Activated naive CD8-positive, alpha-beta T cell treated with anti-CD3 and anti-CD28 coated beads for 36 hours (primary cell): Measurements from ENCODE around the gene TMEM31. TPM values are rescaled to one million over a fixed set of nuclear protein-coding genes. Genes with fewer than 3 reads are reported as not detected.

Experiments
- DNase-seq: peaks from one replicate; pipeline ENCODE4 v3.0.0; 2021
- H3K27ac Mint-ChIP-seq: one replicate; pipeline ENCODE4 v1.8.0; 2022; ENCODE audit warnings: mild to moderate bottlenecking, moderate library complexity, mixed read lengths
- H3K27me3 Mint-ChIP-seq: one replicate; pipeline ENCODE4 v1.8.0; 2022; ENCODE audit warnings: mild to moderate bottlenecking, mixed read lengths
- H3K36me3 Mint-ChIP-seq: one replicate; pipeline ENCODE4 v1.8.0; 2021; ENCODE audit warnings: mild to moderate bottlenecking, mixed read lengths
- H3K4me1 Mint-ChIP-seq: one replicate; pipeline ENCODE4 v1.8.0; 2021; ENCODE audit warnings: mixed read lengths
- H3K4me3 Mint-ChIP-seq: one replicate; pipeline ENCODE4 v1.8.0; 2022; ENCODE audit warnings: mild to moderate bottlenecking, moderate library complexity, mixed read lengths
- H3K9me3 Mint-ChIP-seq: one replicate; pipeline ENCODE4 v1.8.0; 2022; ENCODE audit warnings: mixed read lengths
- total RNA-seq, 2 experiments: library from RNA; stranded (reverse); gene quantifications; one replicate each; pipeline ENCODE4 v1.2.3, GENCODE V29; 2021

Gene TMEM31, protein sequence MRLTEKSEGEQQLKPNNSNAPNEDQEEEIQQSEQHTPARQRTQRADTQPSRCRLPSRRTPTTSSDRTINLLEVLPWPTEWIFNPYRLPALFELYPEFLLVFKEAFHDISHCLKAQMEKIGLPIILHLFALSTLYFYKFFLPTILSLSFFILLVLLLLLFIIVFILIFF
- total RNA-seq = not detected

DNA sequence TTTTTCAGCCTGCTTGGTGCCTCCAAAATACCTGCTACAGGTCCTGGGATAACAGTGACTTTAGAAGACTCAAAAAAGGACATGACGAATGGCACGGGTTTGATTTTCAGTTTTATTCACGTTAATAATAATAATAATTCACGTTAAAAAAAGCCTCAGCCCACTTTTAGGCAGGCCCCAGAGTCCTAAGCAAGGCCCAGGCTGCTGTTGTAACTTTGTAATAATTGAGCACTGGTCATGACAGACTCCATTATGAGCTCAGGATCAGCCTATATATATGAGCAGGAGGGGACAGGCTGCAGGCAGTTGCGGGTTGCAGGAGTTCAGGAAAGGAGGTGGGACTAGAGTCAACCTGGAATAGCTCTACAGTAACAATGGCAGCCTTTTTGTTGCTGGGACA lies at the start of gene TMEM31:
Gene TMEM31 (plus strand): TSS at position 301 of the 400 bp plus-strand sequence. CDS start 1,350 bp downstream, outside the sequence.
- no peak within 1 kb of the TSS for H3K4me3 Mint-ChIP-seq
- H3K27me3 Mint-ChIP-seq = no peaks in the 10 kb centered on the region
- H3K36me3 Mint-ChIP-seq = no peaks in the 10 kb centered on the region
- DNase-seq = no peak
- no peaks in the 10 kb centered on the region for H3K9me3 Mint-ChIP-seq
- no peak within 1 kb of the TSS for H3K27ac Mint-ChIP-seq
- no peaks in the 10 kb centered on the region for H3K4me1 Mint-ChIP-seq

DNA sequence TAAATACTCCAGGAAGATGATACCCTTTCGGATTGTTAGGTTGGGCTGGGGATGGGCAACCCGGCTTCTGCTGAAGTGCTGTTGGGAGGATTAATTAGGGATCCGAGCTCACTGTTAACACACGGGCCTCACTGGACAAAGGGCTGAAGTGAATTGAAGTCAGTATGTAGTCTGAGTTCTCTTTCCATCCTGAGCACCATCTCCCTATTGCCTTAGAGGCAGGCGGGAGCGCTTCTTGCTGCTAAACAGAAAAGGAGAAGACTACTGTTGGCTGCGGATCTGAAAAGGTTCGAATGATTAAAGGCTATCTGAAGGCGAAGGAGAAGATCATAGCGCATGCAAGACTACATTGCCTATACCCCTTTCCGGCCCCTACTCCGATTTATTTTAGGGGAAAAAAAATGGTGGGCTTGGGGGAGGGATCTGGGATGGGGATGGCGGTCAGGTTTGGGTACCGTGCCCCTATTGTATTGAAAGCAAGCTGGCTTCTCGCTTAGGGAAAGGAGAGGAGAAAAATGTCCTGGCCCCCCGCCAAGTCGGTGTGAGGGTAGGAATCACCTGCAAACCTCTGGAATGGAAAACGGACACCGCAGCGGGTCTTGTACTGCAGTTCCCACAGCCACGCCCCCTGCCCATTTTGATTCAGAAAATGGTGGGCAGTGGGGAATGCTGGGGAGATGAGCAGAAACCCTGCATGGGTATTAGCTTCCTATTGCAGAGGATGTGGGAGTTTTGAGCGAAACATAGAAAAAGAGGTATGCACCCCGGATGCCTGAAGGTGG lies 46.5 kb upstream of the TMEM31 start:
- Mint-ChIP-seq H3K4me1 (no peaks in the 10 kb centered on the region), H3K9me3 (no peaks in the 10 kb centered on the region), H3K27me3 (peaks cover 16% of the 10 kb centered on the region), H3K27ac (no peak overlapping the region), H3K4me3 (no peak overlapping the region), H3K36me3 (no peaks in the 10 kb centered on the region)
- DNase-seq = no peak

DNA sequence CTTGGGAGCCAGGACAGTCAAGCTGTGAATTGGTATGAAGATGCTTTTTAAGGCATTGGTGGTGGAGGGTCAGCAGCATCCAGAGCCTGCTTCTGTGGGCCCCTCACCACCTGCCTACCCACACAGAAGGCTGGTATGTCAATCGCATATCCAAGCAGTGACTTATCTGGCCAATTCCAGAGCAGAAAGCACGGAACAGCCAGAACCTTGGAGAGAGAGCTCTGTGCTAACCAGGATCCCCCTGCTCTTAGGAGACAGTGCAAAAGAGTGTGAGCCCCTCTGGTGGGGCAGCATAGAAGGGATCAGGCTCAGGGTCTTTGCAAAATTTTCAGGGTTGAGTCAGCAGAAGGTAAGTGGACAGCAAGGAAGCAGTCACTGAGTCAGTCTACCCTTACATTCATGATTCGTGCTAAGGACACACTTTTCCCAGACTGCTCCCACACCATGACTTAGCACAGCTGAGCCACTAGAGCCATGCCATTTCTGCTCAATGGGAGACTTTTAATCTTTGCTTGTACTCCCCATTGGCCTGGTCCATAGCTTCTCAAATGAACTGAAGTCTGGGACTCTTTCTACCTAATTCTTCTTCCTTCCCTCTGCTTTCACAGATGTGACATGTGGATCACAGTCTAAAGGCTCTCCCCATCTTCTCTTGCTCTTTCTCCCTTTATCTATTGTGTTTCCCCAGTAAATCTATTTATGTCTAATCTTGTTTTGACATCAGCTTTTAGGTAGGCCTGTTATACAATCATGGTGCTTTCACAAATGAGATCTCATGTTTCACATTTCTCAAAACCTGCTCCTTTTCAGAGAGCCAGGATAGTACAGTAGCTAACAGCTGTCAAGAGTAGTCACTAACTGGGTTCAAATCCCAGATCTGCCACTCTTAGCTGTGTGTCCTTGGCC lies 44.3 kb upstream of the TMEM31 start:
- Mint-ChIP-seq H3K9me3 (no peaks in the 10 kb centered on the region), H3K36me3 (no peaks in the 10 kb centered on the region), H3K4me3 (no peak overlapping the region), H3K27ac (no peak overlapping the region), H3K27me3 (peaks cover 13% of the 10 kb centered on the region), H3K4me1 (no peaks in the 10 kb centered on the region)
- no peak for DNase-seq

DNA sequence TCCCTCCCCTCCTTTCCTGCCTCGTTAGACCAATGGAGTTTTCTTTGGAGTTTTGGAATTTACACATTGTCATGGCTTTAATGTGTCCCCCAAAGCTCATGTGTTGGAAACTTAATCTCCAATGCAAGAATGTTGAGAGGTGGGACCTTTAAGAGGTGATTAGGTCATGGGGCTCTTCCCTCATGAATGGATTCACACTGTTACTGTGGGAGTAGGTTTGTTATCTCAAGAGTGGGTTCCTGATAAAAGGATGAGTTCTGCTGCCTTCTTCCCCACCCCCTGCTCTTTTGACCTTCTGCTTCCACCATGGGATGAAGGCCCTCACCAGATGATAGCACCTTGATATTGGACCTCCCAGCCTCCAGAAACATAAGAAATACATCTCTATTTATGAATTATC lies 41.0 kb upstream of the TMEM31 start:
- H3K4me1 Mint-ChIP-seq = no peaks in the 10 kb centered on the region
- no peak overlapping the region for H3K27ac Mint-ChIP-seq
- H3K9me3 Mint-ChIP-seq = no peaks in the 10 kb centered on the region
- no peaks in the 10 kb centered on the region for H3K36me3 Mint-ChIP-seq
- H3K4me3 Mint-ChIP-seq = no peak overlapping the region
- H3K27me3 Mint-ChIP-seq = peaks cover 2% of the 10 kb centered on the region
- no peak for DNase-seq

DNA sequence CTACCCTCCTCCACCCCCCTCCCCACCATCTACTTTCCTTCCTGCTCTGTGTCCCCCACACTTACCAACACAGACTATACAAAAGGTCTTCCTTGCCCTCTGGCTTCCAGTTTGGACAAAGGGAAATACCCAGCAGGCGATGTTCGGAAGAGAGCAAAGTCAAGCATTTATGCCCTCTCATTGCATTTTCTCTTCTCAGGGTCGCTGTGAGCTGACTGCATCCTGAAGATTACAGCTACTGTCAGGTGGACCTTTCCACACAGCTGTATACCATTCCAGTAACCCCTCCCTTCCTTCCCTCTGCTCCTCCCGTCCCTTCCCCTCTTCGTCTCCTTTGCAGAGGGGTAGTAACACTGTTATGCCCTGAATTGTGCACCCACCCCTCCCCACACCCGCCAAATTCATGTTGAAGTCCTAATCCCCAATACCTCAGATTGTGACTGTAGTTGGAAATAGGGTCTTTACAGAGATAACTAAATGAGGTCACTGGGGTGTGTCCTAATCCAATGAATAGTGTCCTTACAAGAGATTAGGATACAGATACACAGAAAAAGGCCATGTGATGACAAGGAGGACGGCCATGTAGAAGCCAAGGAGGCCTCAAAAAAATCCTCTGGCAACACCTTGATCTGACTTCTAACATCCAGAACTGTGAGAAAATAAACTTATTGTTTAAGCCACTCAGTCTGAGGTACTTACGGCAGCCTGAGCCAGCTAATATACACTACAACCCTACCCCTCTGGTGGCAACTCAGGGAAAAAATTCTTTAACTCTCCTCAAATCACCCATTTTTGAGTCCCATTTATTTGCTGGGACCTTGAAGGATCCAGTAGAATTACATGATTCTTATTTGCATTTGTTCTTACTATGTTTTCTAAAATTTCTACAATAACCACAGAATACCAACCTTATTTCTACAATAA lies 35.9 kb upstream of the TMEM31 start:
- no peak for DNase-seq
- H3K36me3 Mint-ChIP-seq = peaks cover 15% of the 10 kb centered on the region
- peaks cover 3% of the 10 kb centered on the region for H3K4me1 Mint-ChIP-seq
- H3K4me3 Mint-ChIP-seq = no peak overlapping the region
- H3K27me3 Mint-ChIP-seq = no peaks in the 10 kb centered on the region
- H3K9me3 Mint-ChIP-seq = no peaks in the 10 kb centered on the region
- no peak overlapping the region for H3K27ac Mint-ChIP-seq

DNA sequence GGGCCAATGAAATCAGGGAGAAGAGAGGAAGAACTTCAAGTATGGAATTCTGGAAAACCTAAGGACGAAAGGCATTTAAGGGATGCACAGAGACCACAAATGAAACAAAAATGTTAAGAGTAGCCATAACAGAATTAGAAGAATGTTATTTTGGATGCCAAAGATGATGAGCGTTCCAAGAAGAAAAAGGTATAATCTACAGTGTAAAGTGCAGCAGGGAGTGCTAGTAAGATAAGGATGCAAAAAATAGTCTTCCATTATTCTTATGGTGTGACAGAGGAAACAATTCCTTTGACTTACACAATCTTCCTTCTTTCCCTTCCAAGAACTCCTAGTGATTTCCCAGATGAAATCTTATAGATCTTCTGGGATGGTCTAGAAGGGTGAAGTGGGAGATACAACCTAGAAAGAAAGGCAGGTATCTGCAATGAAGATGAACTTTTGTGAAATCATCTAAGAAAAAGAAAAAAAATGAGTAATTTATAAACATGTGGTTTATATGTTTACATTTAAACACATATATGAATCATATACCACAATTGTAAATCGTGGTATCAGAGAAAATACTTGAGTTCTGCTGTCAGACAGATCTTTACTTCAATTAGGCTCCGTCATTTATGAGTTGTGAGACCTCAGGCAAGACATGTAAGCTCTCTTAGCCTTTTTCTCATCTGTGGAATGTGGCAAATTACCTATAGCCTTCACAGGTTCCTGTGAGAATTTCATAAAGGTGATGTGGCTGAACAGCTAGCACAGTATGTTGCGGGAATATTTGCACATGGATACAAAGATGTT lies 32.3 kb upstream of the TMEM31 start:
- no peaks in the 10 kb centered on the region for H3K9me3 Mint-ChIP-seq
- H3K27ac Mint-ChIP-seq = no peak overlapping the region
- H3K36me3 Mint-ChIP-seq = peaks cover 17% of the 10 kb centered on the region
- DNase-seq = no peak
- H3K4me3 Mint-ChIP-seq = no peak overlapping the region
- no peaks in the 10 kb centered on the region for H3K27me3 Mint-ChIP-seq
- peaks cover 7% of the 10 kb centered on the region for H3K4me1 Mint-ChIP-seq

DNA sequence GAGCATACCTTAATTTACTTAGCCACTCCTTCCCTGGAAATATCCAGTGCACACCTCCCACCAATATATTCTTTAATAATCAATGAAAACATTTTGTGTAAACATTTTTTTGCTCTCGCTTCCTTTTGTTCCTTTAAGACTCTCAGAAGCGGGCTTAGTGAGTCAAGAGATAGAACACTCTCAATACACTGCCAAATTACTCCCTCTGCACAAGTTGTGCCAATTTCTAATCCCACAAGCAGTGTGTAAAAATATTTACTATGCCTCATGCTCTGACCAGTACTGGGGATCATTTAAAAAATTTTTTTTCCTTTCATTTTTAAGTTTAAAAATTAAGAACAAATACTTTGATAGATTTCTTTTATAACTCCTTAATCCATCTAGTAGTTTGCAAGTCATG lies 29.3 kb upstream of the TMEM31 start:
- Mint-ChIP-seq H3K9me3 (no peaks in the 10 kb centered on the region), H3K36me3 (peaks cover 32% of the 10 kb centered on the region), H3K4me1 (peaks cover 12% of the 10 kb centered on the region), H3K4me3 (no peak overlapping the region), H3K27me3 (no peaks in the 10 kb centered on the region), H3K27ac (no peak overlapping the region)
- DNase-seq = no peak

DNA sequence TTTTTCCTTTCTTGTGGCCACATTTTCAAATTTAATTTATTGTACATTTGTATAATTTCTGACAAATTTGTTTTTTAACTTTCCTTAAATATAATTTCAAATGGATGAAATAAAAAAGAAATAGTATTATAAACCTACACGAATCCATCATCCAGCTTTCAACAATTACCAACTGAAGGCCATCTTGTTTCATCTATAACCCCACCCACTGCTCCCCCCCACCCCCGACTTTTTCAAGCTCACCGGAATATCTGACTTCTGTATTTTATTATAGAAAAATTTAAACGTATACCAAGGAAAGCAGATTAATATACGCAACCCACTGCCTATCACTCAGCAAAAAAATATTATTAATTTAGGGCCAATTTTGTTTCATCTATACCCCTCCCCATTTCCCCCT lies 25.3 kb upstream of the TMEM31 start:
- Mint-ChIP-seq H3K27me3 (no peaks in the 10 kb centered on the region), H3K4me3 (peak overlapping the region; percentile 88), H3K36me3 (peaks cover 17% of the 10 kb centered on the region), H3K9me3 (no peaks in the 10 kb centered on the region), H3K4me1 (peaks cover 9% of the 10 kb centered on the region), H3K27ac (peak overlapping the region; percentile 87)
- no peak for DNase-seq

DNA sequence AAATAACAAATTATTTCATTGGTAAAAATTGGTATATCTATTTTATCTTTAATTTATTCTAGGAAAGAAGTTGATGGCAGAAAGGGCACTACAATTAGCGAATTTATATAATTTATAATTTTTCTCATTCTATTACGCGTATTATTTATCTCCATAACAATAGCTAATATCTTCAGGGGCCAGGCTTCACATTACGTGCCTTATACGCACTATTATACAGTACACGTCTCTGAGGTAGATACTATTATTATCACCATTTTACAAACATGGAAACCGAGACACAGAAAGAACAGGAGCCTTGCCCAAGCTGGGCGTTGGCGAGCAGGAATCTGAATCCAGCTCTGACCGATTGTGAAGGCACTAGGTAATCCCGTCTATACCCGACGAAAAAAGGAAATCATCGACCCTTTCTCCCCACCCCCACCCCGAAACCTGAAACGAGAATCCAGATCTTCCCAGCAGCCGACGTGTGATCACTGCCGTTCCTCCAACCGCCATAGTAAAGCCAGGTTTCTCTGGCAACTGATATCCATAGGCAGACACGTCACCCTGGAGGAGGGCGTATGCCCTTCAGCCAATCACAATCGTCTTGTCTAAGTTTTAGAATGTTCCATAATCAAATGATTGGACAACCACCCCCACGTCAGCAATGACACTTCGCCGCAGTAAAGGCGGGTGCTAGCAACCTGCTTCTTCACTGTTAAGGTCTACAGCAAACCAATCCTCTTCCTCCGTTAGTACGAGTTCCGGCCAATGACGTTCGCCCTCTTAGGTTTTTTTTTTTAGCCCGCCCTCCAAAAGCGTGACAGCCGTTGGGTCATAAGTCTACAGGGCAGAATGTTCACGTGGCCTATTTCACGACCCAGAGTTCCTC lies 24.3 kb upstream of the TMEM31 start, which contains the start of gene MORF4L2:
Gene MORF4L2 (minus strand): TSS at position 501 of the 874 bp plus-strand sequence. CDS start 9,672 bp downstream, outside the sequence.
- H3K27ac Mint-ChIP-seq = peak within 1 kb of the TSS; percentile 87
- no peaks in the 10 kb centered on the region for H3K27me3 Mint-ChIP-seq
- H3K9me3 Mint-ChIP-seq = no peaks in the 10 kb centered on the region
- peaks cover 6% of the 10 kb centered on the region for H3K4me1 Mint-ChIP-seq
- DNase-seq = peak; percentile 84
- H3K4me3 Mint-ChIP-seq = peak within 1 kb of the TSS; percentile 88
- peaks cover 17% of the 10 kb centered on the region for H3K36me3 Mint-ChIP-seq

DNA sequence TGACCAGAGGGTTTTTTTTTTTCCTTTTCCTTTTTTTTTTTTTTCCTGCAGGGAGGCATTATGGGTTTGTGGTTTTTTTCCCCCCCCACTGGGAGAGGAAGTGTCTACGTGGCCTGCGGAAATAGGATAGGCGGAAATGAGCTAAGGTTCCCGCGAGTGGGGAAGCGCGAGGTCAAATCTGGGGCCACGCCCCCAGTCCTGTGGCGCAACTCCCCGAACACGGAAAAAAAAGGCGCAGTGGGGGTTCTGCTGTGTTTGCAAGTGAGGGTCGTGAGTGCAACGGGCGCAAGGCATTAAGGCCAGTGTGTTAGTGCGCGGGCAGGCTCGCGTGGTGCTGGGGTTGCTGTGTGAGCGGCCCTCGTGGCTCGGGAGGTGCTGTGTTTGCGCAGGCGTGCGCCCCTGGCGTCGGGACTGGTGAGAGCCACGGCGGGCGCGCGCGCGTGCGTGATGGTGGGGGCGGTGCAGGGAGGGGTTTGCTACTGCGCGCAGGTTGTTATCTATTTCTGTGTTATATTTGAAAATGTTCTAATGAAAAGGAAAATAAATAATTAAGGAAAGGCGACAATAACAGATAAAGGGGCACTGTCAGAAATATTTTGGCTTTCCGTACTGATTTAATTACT lies 23.5 kb upstream of the TMEM31 start:
- Mint-ChIP-seq H3K27me3 (no peaks in the 10 kb centered on the region), H3K27ac (no peak overlapping the region), H3K9me3 (no peaks in the 10 kb centered on the region), H3K4me1 (peaks cover 6% of the 10 kb centered on the region), H3K4me3 (no peak overlapping the region), H3K36me3 (peaks cover 20% of the 10 kb centered on the region)
- DNase-seq = peak; percentile 84

DNA sequence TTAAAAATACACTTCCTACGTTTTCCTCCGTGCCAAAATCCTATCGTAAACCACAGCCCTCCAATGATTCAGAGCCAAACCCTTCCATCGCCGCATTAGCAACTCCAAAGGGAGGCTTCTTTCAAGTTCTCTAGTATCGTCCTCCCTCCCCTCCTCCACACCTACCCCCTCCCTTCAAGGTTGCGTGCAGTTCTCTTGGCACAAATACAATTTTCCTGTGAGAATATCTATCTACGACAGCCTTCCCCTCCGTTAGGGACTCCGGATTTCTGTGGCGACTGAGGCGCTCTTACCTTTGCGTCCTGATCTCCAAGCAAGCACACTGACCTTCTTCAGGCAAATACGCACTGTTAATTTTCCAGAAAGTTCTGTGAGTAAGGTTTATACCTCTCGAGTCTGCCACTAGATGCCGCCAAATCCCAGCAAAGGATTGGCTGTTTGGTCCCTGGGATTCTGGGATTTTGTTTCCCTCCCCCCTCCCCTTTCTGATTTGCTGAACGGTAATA lies 23.0 kb upstream of the TMEM31 start:
- DNase-seq = peak; percentile 26
- Mint-ChIP-seq H3K36me3 (peaks cover 18% of the 10 kb centered on the region), H3K27ac (no peak overlapping the region), H3K27me3 (no peaks in the 10 kb centered on the region), H3K9me3 (no peaks in the 10 kb centered on the region), H3K4me3 (no peak overlapping the region), H3K4me1 (peaks cover 4% of the 10 kb centered on the region)

DNA sequence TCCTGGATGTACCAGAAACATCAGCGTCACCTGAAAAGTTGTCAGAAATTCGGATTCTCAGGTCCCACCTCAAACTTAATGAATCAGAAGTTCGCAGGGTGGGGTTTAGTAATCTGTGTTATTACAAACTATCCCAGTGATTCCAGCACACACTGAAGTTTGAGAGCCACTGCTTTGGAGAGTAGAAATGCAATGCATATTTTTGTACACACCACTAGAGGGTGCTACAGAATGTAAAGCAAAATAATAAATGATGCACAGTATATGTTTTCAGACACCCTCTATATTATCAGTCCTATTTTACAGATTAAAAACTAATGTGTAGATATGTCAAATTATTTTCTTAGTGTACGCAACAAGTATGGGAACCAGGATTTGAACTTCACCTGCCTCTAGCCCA lies 21.8 kb upstream of the TMEM31 start:
- DNase-seq = no peak
- Mint-ChIP-seq H3K27ac (no peak overlapping the region), H3K4me3 (no peak overlapping the region)

More for the DNA sequence above, 21.8 kb upstream of the TMEM31 start:
- no peaks in the 10 kb centered on the region for H3K9me3 Mint-ChIP-seq
- no peaks in the 10 kb centered on the region for H3K27me3 Mint-ChIP-seq
- H3K36me3 Mint-ChIP-seq = peaks cover 13% of the 10 kb centered on the region
- H3K4me1 Mint-ChIP-seq = peaks cover 4% of the 10 kb centered on the region
